GM12892 (cell line): ENCODE measurements around the gene FBXO47.

Experiments
- POLR2A ChIP-seq: IDR thresholded peaks from 2 replicates; pipeline ENCODE4 v1.6.1; 2011; ENCODE audit warnings: low read depth, low read length, control low read depth
- POLR2AphosphoS5 ChIP-seq: IDR thresholded peaks from 2 replicates; pipeline ENCODE4 v1.6.1; 2011; ENCODE audit warnings: low read depth, low read length, control low read depth

DNA sequence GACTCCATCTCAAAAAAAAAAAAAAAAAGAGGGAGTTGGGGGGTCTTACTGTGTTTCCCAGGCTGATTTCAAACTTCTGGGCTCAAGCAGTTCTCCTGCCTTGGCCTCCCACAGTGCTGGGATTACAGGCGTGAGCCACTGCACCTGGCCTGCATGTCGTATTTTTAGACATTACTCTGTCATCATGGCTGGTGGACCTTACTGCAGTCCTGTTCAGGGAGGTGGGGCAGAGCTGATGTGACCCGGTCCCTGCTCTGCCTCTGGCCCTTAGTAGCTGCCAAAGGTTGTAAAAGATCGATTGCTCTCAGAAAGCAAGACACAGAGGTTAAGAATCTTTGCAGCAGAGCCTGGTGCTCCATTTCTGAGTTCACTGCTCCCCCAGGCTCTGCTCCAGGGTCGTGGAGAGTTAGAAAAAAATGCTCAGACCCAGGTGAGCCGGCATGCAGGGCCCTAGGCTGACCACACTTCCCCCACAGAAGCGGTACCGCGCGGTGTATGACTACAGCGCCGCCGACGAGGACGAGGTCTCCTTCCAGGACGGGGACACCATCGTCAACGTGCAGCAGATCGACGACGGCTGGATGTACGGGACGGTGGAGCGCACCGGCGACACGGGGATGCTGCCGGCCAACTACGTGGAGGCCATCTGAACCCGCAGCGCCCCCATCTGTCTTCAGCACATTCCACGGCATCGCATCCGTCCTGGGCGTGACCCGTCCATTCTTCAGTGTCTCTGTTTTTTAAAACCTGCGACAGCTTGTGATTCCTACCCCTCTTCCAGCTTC, 48.9 kb downstream of the FBXO47 start:
- TF ChIP-seq POLR2A, result no peak
- TF ChIP-seq POLR2AphosphoS5, result no peak
